Lung (tissue), 12 donors: ENCODE measurements around the gene MEX3D. TPM values are rescaled to one million over a fixed set of nuclear protein-coding genes. Genes with fewer than 3 reads are reported as not detected.

Experiments
- ATAC-seq: fragments of 200-7000 bp; cut with Tn5 transposase; one replicate; pipeline ENCODE4 v1.9.1; 2020; ENCODE audit warnings: moderate number of reproducible peaks; ENCODE audit not compliant: insufficient read depth, low FRiP score
- DNase-seq, 3 donors: peaks; one replicate each; pipeline ENCODE4 v3.0.0-alpha.2; 2013 to 2017
- H3K27ac ChIP-seq, 2 donors: one replicate each; pipeline ENCODE4 v1.5.1; 2013; ENCODE audit warnings: mild to moderate bottlenecking in 2 of 2, moderate library complexity in 2 of 2, control low read depth in 1 of 2, inconsistent platforms in 1 of 2, low read depth in 1 of 2, low read length in 1 of 2
- H3K27me3 ChIP-seq, 3 donors: one replicate each; pipeline ENCODE4 v1.5.1; 2013; ENCODE audit warnings: low read length in 2 of 3; ENCODE audit not compliant: control insufficient read depth in 3 of 3, insufficient read depth in 3 of 3
- H3K36me3 ChIP-seq, 4 donors: one replicate each; pipeline ENCODE4 v1.5.1; 2013; ENCODE audit warnings: low read length in 4 of 4, mild to moderate bottlenecking in 1 of 4, moderate library complexity in 1 of 4; ENCODE audit not compliant: control insufficient read depth in 4 of 4, insufficient read depth in 4 of 4
- H3K4me1 ChIP-seq, 5 donors: one replicate each; pipeline ENCODE4 v1.5.1; 2013; ENCODE audit warnings: low read length in 5 of 5, mild to moderate bottlenecking in 2 of 5, moderate library complexity in 1 of 5; ENCODE audit not compliant: control insufficient read depth in 5 of 5, insufficient read depth in 5 of 5
- H3K4me3 ChIP-seq: one replicate; pipeline ENCODE4 v1.5.1; 2013; ENCODE audit warnings: mild to moderate bottlenecking, control low read depth, moderate library complexity
- H3K9ac ChIP-seq, 2 donors: one replicate each; pipeline ENCODE4 v1.5.1; 2013; ENCODE audit warnings: low read length in 2 of 2, control low read depth in 1 of 2; ENCODE audit not compliant: insufficient read depth in 1 of 2
- H3K9me3 ChIP-seq, 4 donors: one replicate each; pipeline ENCODE4 v1.5.1; 2013; ENCODE audit warnings: low read length in 3 of 4, mild to moderate bottlenecking in 1 of 4, moderate library complexity in 1 of 4; ENCODE audit not compliant: control insufficient read depth in 4 of 4, insufficient read depth in 3 of 4
- WGBS, 2 donors: extraction: QIAGEN DNeasy Blood & Tissue Kit; methylation state at CpG; one replicate each; pipeline ENCODE4 v1.1.7; 2013; 5-methylcytosine and 5-hydroxymethylcytosine counted together
- polyA plus RNA-seq, 2 donors: library from polyadenylated mRNA; stranded (reverse); fragments of 200-250 nt; gene quantifications; one replicate each; pipeline ENCODE4 v1.2.1, GENCODE V29; 2013
- total RNA-seq, 2 donors: library from RNA; depleted of rRNA in 1 of 2; stranded (reverse); fragments of >200 nt in 1 of 2; gene quantifications; one replicate each; pipeline ENCODE4 v1.2.1, GENCODE V29; 2014 to 2021
- TF ChIP-seq, protein P1 (sequence below): IDR thresholded peaks from 2 replicates; pipeline ENCODE4 v1.5.1; 2012; ENCODE audit warnings: mild to moderate bottlenecking; ENCODE audit errors: control extremely low read depth, extremely low read depth
- donor health status: control.
- donor health status: control.
- donor health status: Bipolar disorder and iron deficiency.
- donor health status: healthy.
- donor health status: DM: yes; HTN: yes; CAD: no.

MEX3D gene
- total and polyA plus RNA-seq, 4 donors, result 4.8 to 33.9 (median 19.8) TPM

- WGBS, 2 donors, result 1 to 2% methylated on average over 41 to 68 of the region's 68 CpGs
- TF ChIP-seq, protein P1, sequence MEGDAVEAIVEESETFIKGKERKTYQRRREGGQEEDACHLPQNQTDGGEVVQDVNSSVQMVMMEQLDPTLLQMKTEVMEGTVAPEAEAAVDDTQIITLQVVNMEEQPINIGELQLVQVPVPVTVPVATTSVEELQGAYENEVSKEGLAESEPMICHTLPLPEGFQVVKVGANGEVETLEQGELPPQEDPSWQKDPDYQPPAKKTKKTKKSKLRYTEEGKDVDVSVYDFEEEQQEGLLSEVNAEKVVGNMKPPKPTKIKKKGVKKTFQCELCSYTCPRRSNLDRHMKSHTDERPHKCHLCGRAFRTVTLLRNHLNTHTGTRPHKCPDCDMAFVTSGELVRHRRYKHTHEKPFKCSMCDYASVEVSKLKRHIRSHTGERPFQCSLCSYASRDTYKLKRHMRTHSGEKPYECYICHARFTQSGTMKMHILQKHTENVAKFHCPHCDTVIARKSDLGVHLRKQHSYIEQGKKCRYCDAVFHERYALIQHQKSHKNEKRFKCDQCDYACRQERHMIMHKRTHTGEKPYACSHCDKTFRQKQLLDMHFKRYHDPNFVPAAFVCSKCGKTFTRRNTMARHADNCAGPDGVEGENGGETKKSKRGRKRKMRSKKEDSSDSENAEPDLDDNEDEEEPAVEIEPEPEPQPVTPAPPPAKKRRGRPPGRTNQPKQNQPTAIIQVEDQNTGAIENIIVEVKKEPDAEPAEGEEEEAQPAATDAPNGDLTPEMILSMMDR, result no peak
Observed at GRCh38 chr19:1592755-1593500, 24.8 kb upstream of the MEX3D start, which contains the start of gene MBD3. TSS of gene MBD3 (minus strand) at chr19:1592865. CDS start at chr19:1592631, 234 bp downstream.

DNA sequence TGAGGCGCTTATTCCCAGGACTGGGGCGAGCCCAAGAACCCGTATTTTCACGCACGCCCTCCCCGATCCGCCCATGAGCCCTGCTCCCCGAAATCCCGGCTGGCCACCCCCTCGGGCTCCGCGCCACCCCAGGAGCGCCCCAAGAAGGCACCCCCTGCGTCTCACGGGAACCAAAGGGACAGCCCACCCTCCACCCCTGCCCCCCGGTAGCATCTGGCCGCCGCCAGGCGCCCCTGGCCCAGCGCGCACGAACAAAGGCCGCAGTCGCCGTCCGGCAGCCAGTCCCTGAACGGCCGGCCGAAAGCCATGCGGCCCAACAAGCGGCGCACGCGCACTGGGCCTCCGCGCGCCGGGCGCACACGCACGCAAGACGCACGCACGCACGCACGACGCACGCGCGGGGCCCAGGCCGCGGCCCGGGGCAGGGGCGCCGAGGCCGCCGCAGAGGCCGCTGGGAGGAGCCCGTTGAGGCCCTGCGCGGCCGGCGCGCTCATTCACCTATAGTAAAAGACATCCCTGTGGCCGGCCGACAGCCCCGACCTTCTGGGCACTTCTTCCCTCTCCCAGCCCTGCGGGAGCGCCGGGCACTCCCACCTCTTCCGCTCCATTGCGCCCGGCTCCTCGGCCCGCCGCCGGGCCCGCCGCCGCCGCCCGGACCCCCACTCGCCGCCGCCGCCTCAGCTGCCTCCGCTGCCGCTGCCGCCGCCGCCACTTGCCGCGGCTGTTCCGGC lies 24.1 kb upstream of the MEX3D start:
- TF ChIP-seq, protein P1, result no peak
- no peaks in the 10 kb centered on the region for H3K9me3 ChIP-seq
- H3K36me3 ChIP-seq, result peaks cover 1 to 7% (median 2%) of the 10 kb centered on the region in 4 donors
- peak; percentile 88 to 94 (median 91) for DNase-seq
- H3K4me1 ChIP-seq, result peaks cover 0 to 12% (median 5%) of the 10 kb centered on the region in 5 donors
- H3K27me3 ChIP-seq, result no peaks in the 10 kb centered on the region
- H3K4me3 ChIP-seq, result peak overlapping the region; percentile 75
- peak overlapping the region; percentile 73 to 84 for H3K9ac ChIP-seq
- WGBS, 2 donors, result 0% methylated on average over 87 to 94 of the region's 94 CpGs
- peak; percentile 85 for ATAC-seq
- peak overlapping the region; percentile 96 to 99 for H3K27ac ChIP-seq

More at GRCh38 chr19:1592755-1593500, 24.8 kb upstream of the MEX3D start, which contains the start of gene MBD3:
- peaks cover 0 to 12% (median 5%) of the 10 kb centered on the region in 5 donors for H3K4me1 ChIP-seq
- peaks cover 9 to 14% (median 9%) of the 10 kb centered on the region in 4 donors for H3K36me3 ChIP-seq
- DNase-seq, result peak; percentile 93 to 96 (median 94)
- no peaks in the 10 kb centered on the region for H3K9me3 ChIP-seq
- H3K9ac ChIP-seq, result peak within 1 kb of the TSS; percentile 73 to 84
- H3K4me3 ChIP-seq, result peak within 1 kb of the TSS; percentile 75
- H3K27me3 ChIP-seq, result no peaks in the 10 kb centered on the region
- ATAC-seq, result peak; percentile 93
- peak within 1 kb of the TSS; percentile 96 to 99 for H3K27ac ChIP-seq

GRCh38 chr19:1591421-1592023 lies 23.4 kb upstream of the MEX3D start:
- Histone ChIP-seq H3K4me1 (peaks cover 0 to 12% (median 5%) of the 10 kb centered on the region in 5 donors), H3K36me3 (peaks cover 0 to 3% (median 0%) of the 10 kb centered on the region in 4 donors), H3K9ac (peak overlapping the region; percentile 73 to 84), H3K9me3 (no peaks in the 10 kb centered on the region), H3K27me3 (no peaks in the 10 kb centered on the region), H3K27ac (peak overlapping the region; percentile 83 to 99), H3K4me3 (peak overlapping the region; percentile 75)
- WGBS, 2 donors, result 1 to 2% methylated on average over 29 to 31 of the region's 31 CpGs
- DNase-seq (peak in 1 of 3 donors; percentile 17), ATAC-seq (no peak)
- TF ChIP-seq, protein P1, result no peak
